ENCODE measurements around the gene ERC2.

ERC2 gene

DNA sequence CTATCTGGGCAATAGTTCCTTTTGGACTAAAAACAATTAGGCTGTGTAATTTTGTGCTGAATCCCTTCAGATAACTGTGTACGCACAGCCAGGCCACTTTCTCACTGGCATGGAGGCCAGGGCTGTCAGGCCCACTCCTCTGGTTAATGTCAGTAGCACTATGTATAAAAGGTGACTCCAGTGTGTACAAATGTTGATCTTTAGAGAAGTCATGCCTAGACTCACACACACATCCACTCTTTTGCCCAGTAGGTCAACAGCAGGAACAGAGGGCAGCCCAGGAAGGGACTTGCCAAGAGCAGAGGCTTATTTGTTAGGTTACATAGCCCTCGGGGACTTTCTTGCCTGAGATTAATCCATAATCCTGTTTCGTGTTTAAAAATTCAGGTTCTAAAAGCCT lies 564.6 kb downstream of the ERC2 start:
- DNase-seq = no peak

DNA sequence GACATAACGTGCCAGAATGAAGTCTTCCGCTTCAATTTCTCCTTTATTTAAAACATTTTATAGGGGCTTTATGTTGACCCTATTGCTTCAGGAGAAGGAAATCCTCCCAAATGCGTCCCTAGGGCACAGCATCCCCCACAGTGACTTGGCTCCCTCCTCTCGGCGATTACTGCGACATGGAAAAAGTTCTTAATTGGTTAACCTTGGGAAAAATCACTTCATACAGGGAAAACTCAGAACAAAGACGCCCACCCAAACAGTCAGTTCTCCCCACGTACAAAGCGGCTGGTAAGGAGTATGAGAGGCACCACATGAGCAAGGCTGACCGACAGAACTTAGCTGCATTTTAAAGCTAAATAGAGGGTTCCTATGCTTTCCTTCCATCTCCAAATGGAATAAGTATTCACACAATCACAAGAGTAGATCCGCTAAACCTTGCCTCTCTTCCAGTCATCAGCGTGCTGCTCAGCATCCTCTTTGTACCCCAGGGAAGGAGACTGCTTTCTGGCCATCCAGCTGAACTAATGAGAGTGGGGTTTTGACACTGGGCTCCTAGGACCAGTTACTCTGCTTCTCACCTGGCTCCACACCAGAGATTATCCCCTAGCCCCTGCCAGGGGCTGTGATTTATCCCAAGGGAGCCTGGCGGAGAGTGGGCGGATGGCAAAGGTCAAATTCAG lies 565.9 kb downstream of the ERC2 start:
- DNase-seq = no peak

DNA sequence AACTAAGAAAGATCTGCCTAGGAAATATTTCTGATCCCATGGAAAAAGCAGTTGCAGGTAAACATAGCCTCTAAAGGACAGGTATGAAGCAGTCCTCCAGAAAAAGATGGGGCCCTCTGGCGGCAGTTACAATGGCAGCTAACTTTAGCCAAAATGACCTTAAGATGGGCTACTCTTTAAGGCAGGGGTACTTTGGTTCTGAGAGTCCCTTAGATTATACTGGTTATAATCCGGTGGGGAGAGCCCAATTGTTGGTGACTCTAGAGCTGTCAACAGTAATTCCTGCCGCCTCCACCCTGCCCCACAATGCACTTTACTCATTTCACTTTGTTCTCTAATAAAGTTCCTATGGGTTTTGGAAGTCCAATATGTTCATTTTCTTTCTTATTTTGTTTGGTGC lies 568.4 kb downstream of the ERC2 start:
- DNase-seq = no peak

DNA sequence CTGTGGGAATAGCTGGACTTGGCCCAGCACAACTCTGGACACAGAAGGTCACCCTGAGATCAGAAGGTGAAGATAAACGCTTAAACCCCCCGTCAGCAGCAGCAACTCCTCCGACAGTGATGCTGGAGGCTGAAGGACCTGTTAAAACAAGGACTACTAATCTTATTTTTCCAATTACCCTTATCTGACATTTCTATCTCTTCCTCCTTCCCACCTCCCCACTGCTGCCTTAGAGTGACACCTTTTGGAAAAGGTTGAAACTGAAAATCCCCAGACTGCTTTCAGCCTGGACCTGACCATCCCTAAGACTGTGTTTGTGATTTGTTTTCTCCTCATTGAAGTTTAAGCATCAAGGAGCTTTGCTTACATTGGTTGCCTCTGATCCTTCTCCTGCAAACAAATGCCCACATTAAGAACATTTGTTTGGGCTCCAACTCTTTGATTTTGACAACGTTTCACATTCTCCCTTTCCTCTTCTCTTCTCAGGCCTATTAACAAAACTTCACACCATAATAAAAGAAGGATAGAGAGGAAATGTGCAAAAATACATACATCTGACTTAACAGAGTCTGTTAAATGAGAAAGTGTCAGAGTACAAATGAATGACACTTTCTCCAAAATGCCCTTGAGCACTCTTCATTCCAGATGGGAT lies 570.6 kb downstream of the ERC2 start:
- no peak for DNase-seq

DNA sequence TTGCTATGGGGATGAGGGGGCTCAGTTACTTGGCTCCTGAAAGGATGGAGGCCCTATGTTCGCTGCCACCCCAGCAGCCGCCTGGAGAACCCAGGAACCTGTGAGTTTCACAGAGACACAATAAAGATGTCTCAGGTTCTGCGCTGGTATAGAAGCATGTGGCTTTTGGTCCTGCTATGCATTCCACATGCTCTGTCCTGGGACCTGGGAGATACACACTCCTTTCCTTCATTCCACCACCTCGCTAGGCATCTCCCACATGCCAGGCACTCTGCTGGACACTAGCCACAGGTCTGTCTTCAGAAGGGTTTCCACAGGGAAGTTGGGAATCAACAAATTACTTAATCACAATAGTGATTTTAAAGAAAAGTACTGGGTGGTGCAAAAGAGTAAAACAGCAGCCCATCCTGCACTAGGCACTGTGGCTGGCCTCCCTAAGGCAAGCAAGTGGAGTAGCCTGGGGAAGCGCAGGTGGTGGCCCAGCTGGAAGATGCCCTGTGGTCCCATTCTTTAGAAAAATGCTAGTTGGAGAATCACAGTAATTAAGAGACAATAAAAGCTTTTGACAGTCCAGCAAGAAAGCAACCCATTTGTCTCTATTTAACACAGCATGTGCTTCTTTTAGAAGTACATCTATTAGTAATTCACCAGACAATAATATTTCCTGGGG lies 572.2 kb downstream of the ERC2 start:
- no peak for DNase-seq

DNA sequence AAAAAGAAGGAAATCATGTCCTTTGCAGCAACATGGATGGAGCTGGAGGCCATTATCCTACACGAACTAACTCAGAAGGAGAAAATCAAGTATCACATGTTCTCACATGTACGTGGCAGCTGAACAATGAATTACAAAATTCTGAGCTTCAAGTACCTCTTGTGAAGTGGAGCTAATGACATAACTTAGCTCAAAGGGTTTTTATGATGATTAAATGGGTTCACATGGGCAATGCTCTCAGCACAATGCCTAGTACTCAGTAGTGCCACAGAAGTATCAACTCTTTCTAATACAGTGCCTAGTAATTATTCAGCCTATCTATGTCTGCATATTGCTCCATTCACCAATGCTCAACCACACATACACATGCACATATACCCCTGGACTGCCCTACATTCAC lies 573.7 kb downstream of the ERC2 start:
- DNase-seq = no peak

DNA sequence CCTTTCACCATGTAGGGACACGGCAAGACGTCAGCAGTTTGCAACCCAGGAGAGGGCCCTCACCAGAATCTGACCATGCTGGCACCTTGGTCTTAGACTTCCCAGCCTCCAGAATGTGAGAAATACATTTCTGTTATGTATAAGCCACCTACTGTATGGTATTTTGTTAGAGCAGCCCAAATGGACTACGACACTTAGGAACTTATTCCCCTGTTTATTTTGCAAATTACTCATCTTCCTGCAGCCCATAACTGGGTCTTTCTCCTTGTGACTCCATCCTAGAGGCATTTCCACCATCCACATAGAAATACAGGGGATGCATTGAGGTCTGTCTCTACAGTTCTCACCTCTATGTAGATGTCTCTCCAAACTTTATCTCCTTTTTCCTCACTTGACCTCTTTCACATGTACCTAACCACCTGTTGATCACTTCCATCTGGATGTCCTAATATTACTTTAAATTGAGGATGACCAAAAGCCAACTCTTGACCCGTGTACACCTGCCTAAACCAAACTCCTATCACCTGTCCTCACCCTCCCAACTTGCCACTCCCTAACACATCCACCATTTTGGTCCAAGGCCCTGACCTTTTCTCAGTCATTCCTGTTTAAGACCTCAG lies 575.1 kb downstream of the ERC2 start:
- DNase-seq = no peak

DNA sequence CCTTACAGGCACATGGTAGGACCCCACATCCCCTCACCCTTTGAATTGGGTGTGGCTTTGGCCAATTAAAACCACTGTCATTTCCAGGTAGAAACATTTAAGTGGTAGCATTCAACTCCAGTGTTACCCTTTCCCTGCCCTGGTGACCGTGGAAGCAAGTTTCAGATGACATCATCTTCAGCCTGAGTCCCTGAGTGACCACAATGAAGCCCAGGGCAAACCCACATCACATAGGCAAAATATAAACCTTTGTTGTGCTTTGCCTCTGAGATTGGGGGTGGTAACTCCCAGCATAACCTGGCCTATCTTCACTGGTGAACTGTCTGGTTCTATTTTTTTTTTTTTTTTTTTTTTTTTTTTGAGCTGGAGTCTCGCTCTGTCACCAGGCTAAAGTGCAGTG lies 577.2 kb downstream of the ERC2 start:
- no peak for DNase-seq

DNA sequence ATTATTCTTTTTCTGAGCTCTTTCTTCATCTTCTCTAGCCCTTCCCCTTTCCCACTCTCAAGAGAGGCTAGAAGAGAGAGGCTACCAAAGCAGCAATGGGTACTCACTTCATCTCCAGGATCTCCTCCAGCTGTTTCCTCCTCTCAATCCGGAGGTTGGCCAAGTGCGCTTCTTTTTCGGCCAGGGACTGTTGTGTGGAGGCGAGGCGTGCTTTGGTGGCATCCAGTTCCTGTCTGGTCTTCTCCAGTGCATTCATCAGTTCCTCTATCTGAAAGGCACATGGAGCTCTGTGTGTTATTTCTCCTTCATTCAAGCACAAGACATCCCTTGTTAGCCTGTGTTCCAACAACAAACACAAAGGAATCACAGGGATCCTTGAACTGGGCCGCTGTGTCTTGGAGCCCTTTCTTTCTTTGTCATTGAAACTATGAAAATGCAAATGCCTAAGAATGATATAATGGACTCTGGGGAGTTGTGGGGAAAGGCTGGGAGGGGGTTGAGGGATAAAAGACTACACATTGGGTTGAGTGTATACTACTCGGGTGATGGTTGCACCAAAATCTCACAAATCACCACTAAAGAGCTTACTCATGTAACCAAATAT lies 579.9 kb downstream of the ERC2 start:
- DNase-seq = no peak

DNA sequence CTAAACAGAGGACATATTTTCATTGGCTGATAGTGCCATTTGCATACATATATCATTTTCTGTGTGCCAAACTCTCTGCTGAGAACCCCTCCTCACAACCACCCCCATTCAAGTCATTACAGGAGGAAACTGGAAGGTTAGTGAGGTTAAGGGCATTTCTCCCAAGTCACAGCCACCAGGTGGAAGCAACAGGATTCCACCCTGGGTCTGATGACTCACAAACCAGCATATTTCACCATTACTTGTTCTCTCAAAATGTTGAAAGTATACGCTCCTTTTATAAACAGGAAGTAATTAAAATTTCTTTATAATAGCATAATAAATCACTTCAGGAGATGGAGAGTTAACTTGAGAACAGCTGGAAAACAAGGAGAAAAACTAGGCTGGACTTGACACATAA lies 582.5 kb downstream of the ERC2 start:
- DNase-seq = no peak

DNA sequence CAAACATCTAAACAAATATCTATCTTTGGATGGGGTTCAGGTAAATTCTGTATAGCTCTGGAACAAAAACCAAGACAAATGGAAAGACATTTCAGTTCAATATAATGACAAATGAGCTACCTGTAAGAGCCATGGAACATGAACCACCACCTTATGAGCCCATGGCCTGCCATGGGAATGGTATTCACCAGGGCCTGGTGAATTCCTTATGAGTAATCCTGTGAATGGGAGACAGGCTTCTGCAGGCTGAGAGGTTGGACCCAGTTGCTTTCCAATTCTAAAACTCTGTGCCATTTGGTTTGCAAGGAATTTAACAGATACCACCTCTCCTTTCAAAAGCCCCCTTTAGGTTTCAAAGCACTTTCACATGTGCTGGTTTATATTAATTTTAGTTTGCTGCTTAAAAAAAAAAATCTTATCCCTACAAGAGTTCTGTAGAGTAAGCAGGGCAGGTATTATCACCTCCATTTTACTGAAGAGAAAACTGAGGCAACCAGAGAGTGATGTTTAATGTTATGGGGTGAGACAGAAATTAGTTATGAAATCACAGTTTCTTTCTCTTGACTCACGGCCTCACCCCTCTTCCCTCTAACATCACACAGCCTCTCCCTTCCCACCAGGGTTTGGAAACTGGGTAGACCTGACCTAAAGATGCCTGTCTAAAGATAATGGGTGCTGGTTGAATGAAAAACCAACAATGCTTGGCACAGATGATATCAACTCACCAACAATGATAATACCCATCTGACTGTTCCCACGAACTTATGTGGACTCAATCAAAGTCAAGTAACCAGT lies 583.6 kb downstream of the ERC2 start:
- no peak for DNase-seq

DNA sequence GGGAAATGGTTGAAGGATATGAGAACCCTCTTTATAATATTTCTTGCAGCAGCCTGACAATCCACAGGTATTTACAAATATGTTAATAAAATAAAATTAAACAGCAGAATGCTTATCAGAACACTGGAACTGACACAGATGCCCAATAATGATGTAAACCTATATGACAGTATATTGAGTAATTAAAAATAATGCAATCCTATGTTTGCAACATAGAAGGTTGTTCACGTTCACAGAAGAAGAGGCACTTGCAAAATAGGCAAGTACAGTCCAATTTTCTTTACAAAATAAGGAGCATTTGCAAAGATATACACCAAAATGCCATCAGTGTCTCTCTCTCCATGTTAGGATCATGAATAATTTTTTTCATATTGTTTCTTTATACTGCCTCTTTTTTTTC lies 584.2 kb downstream of the ERC2 start:
- DNase-seq = no peak

DNA sequence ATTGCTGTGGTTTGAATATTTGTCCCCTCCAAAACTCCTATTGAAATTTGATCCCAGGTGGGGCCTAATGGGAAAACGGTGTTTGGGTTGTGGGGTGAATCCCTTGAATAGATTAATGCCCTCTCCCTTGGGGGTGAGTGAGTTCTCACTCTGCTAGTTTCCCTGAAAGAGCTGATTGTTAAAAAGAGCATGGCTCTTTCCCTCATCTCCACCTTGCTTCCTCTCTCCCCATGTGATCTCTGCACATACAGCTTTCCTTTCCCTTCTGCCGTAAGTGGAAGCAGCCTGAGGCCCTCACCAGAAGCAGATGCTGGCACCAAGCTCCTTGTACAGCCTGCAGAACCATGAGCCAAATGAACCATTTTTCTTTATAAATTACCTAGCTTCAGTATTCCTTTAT lies 586.3 kb downstream of the ERC2 start:
- DNase-seq = no peak

DNA sequence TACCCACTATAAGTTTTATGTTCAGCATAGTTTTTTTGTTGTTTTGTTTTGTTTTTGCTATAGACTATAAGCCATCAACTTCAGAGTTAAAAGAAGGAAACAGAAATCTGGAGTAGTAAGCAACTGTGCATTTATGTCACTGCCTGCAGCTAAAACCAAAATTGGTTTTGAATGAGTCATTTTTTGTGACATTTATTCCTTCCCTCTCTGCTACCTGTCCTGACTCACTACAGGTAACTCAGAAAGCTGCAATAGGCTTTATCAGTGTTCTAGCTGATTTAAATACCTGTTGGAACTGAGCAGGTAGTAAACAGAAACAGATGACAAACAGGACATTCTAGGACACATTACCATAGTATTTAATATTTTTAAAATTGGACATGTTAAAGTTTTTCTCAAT lies 587.9 kb downstream of the ERC2 start:
- DNase-seq = no peak

DNA sequence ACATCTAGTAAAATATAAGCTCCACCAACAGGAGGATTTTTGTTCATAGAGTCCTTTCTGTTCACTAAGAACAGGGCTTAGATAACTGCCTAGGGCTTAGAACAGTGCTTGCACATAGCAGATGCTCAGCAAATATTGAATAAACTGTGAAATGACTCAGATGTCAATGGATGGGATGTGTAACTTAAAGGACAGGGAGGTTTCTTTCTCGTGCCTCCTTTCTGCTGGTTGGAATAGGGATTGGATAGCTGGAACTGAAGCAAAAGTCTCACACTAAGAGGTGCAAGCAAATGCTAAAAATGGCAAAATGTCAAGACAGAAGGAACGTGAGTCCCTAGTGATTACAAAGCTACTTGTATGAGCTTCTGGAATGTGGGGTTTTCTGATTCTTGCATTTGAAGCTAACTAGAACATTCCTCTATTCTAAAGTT lies 588.4 kb downstream of the ERC2 start:
- no peak for DNase-seq

DNA sequence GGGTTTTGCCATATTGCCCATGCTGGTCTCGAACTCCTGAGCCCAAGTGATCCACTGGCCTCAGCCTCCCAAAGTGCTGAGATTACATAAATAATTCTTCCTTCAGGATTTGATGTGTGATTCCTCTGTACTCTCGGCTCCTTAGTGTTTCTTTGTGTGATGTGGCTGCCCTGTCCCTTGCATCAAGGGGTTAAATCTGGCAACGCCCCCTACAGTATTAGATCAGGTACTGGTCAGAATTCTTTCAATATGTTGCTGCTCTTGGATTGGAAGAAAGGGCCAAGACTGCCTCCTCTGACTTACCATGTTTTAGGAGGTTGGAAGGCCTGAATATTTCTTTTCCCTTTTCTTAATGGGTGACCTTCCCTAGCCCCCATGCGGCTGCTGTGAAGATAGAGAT lies 590.6 kb downstream of the ERC2 start:
- no peak for DNase-seq

DNA sequence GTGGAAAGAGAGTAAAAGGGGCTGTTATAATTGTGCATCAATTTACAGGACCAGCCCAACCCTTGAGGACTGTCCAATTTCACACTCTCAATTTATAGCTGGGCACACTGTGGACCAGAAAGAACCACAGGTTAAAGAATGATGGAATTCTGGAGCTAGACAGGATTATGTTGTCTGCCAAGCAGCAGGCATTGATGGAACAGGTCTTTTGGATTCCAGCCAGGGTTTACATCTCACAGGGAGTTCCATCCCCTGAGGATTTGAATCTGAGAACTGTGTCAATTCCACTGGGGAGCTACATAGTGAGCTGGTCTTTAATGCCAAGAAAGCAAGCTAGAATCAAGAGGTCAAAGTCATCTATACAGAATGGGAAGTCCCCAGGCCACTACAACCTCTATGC lies 591.7 kb downstream of the ERC2 start:
- no peak for DNase-seq

DNA sequence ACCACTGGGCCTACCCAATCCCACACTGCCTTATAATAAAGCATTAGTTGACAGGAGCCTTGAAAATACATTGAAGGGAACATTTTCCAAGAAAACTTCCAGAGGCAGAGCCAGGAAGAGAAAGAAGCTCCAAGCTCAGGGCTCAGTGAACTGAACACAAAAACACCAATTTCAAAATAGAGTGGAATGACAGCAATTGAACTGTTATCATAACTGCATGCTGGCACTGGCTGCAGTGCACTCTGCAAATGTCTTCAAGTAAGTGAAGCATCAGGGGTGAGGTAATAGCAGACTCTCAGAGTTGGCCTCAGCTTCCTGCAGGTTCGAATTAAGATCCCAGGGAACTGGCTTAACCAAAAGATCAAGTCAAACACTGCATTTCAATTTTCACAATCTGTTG lies 593.2 kb downstream of the ERC2 start:
- DNase-seq = no peak

DNA sequence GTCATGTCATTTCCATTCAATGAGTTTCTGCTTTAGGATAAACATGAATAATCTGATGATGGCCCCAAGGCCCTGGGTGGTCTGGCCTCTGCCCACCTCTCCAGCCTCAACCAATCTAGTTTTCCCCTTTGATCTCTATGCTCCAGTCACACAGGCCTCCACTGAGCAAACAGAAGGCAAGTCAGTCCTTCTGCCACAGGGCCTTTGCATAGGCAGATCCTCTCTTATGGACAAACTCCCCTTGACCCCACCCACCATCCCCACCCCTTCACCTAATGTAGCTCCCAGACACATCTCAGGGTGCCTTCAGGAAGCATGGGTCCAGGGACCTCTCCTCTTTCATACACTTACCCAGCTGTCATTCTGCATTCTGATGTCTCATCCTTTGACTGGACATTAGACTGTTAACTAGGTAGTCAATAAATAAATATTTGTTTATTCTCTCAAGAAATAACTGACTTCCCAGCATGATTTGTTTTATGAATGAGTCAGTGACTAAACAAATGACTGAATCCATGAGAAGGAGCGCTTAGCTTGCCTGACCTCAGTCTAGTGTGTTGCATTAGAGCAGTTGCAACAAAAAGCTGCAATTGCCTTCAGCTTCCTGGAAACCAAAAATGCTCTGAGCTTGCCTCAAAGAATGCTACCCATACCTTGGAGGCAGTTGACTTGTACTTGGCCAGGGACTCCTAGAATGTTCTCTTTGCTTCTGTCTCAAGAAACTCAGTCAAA lies 594.6 kb downstream of the ERC2 start:
- DNase-seq = no peak

DNA sequence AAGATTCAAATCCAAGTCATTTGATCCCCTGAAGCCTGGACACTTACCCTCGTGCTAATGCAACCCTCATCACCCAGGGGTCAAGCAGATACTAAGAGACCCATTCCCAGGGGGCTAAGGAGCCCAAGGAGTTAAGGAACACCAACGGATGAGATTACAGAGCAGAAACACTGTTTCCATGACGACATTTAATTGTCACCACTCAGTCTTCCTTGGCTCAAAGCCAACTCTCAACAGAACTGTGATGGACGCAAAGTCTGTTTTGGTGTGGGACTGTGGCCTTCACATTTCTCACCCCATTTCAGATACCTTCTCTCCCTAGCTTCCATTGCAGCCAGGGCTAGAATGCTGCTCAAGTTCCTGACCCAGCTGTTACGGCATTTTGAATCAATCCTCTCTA lies 597.7 kb downstream of the ERC2 start:
- DNase-seq = no peak

DNA sequence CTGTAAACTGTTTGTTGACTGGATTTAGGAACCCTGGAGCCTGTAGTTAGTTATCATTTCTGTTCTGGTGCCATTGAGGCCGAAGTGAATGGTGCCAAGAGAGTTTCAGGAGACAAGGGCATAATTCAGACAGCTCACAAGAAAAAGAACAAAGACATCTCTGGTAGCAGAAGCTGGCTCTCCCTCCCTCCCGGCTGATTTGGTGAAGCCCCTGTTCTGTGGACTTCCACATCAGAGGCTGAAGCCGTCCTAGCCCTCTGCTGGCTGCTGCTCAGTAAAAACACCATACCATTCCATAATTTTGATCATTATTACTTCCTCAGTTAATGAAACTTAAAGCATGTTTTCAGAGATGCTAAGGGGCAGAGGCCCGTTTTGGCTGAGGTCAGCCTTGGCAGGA lies 599.9 kb downstream of the ERC2 start:
- DNase-seq = no peak

DNA sequence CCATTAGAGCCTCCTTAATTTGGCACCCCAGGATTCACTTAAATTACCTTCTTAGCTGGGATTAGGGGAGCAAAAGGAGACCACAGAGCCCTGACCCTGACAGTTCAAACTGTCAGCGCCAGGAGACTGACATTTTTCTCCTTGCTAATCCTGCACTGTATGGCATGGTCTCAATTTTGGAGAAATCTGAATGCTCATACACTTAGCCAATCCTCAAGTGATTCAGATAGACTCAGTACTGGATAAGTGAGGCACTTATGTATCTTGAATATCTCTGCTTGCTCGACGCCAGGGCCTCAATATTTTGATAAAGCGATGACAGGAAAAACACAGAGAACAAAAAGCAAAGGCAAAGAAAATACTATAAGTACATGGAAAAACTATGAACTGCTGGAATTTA lies 605.2 kb downstream of the ERC2 start:
- DNase-seq = no peak
